Duodenal mucosa (tissue), 2 donors: ENCODE results near the gene TEX51.

Experiments
- H3K27ac ChIP-seq: one replicate; pipeline ENCODE4 v1.7.0; 2013; ENCODE audit warnings: low read depth, low read length
- H3K27me3 ChIP-seq, 2 donors: one replicate each; pipeline ENCODE4 v1.7.0; 2013; ENCODE audit warnings: low read length in 2 of 2, control low read depth in 1 of 2; ENCODE audit not compliant: insufficient read depth in 2 of 2, control insufficient read depth in 1 of 2
- H3K36me3 ChIP-seq, 2 donors: one replicate each; pipeline ENCODE4 v1.7.0; 2013; ENCODE audit warnings: low read length in 2 of 2, control low read depth in 1 of 2; ENCODE audit not compliant: insufficient read depth in 2 of 2, control insufficient read depth in 1 of 2
- H3K4me1 ChIP-seq, 2 donors: one replicate each; pipeline ENCODE4 v1.7.0; 2013; ENCODE audit warnings: low read length in 2 of 2, control low read depth in 1 of 2; ENCODE audit not compliant: insufficient read depth in 2 of 2, control insufficient read depth in 1 of 2
- H3K4me3 ChIP-seq, 2 donors: one replicate each; pipeline ENCODE4 v1.7.0; 2013; ENCODE audit warnings: low read length in 2 of 2, low read depth in 1 of 2
- H3K9ac ChIP-seq, 2 donors: one replicate each; pipeline ENCODE4 v1.7.0; 2013; ENCODE audit warnings: low read length in 2 of 2, low read depth in 1 of 2
- H3K9me3 ChIP-seq, 2 donors: one replicate each; pipeline ENCODE4 v1.7.0; 2013; ENCODE audit warnings: low read length in 2 of 2, control low read depth in 1 of 2; ENCODE audit not compliant: control insufficient read depth in 1 of 2

TEX51 gene

GRCh38 chr2:126877041-126877440 is 21.6 kb upstream of the TEX51 start:
- no peak overlapping the region for H3K27ac ChIP-seq
- H3K9ac ChIP-seq: no peak overlapping the region
- peaks cover 0 to 4% of the 10 kb centered on the region in 2 donors for H3K9me3 ChIP-seq
- H3K27me3 ChIP-seq: no peaks in the 10 kb centered on the region
- H3K4me3 ChIP-seq: no peak overlapping the region
- no peaks in the 10 kb centered on the region for H3K4me1 ChIP-seq
- no peaks in the 10 kb centered on the region for H3K36me3 ChIP-seq

GRCh38 chr2:126877861-126878565 is 20.7 kb upstream of the TEX51 start:
- Histone ChIP-seq H3K4me1 (no peaks in the 10 kb centered on the region), H3K27me3 (no peaks in the 10 kb centered on the region), H3K9me3 (peaks cover 0 to 4% of the 10 kb centered on the region in 2 donors)

DNA sequence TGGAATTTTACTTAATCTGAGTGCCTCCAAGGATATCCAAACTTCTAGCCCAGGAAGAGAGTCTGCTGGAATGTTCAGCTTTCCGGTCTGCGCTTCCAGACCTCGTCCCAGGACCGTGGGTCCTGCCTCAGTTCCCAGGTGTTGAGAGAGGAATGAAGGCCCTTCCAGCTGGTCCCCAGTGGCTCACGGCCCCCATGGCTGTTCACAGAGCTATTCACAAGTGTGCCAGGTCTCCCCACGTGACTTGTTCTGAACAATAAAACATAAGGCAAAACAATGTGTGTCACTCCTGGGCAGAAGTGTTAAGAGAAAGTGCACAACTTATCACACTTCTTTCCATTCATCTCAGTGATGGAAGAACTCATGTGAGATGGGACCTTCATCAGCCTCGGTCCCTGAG is 20.1 kb upstream of the TEX51 start:
- no peaks in the 10 kb centered on the region for H3K4me1 ChIP-seq
- no peak overlapping the region for H3K9ac ChIP-seq
- no peaks in the 10 kb centered on the region for H3K36me3 ChIP-seq
- no peak overlapping the region for H3K4me3 ChIP-seq
- no peaks in the 10 kb centered on the region for H3K27me3 ChIP-seq
- no peak overlapping the region for H3K27ac ChIP-seq
- peaks cover 0 to 4% of the 10 kb centered on the region in 2 donors for H3K9me3 ChIP-seq

More at GRCh38 chr2:126877861-126878565, 20.7 kb upstream of the TEX51 start:
- H3K27ac ChIP-seq: no peak overlapping the region
- no peak overlapping the region for H3K4me3 ChIP-seq
- H3K9ac ChIP-seq: no peak overlapping the region
- H3K36me3 ChIP-seq: no peaks in the 10 kb centered on the region

- Histone ChIP-seq H3K27ac (no peak overlapping the region), H3K9me3 (peaks cover 0 to 4% of the 10 kb centered on the region in 2 donors), H3K9ac (no peak overlapping the region), H3K4me1 (no peaks in the 10 kb centered on the region), H3K27me3 (no peaks in the 10 kb centered on the region), H3K36me3 (no peaks in the 10 kb centered on the region), H3K4me3 (no peak overlapping the region)
Observed at GRCh38 chr2:126879348-126880298, 19.1 kb upstream of the TEX51 start.

DNA sequence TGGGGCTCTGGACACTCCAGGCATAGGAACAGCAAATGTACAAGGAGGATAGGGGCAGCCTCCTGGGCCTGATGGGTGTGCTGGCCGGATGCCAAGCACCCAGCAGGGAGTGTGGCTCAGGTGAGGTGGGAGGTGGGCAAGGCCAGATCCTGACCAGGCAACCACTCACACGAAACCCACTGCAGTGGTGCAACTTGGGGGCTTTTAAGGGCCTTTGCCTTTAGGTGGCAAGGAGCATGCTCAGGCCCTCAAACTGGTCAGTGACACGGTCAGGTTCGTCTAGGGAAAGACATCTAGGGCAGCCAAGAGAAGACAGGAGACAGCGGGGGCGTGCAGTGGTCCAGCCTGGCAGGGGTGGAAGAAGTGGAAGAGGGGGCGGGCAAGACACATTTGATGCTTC is 18.4 kb upstream of the TEX51 start:
- no peak overlapping the region for H3K9ac ChIP-seq
- peaks cover 0 to 4% of the 10 kb centered on the region in 2 donors for H3K9me3 ChIP-seq
- no peaks in the 10 kb centered on the region for H3K36me3 ChIP-seq

DNA sequence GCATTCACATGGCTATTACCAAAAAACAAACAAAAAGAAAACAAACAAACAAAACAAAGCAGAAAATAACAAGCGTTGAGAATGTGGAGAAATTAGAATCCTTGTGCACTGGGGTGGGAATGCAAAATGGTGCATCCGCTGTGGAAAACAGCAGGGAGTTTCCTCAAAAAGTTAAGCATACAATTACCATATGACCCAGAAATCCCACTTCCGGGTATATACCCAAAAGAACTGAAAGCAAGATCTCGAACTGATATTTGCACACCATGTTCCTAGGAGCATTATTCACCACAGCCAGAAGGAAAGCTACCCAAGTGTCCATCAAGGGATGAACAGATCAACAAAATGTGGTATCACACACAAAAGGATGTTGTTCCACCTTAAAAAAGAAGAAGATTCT is 17.9 kb upstream of the TEX51 start:
- no peak overlapping the region for H3K27ac ChIP-seq
- H3K9ac ChIP-seq: no peak overlapping the region
- no peaks in the 10 kb centered on the region for H3K27me3 ChIP-seq
- H3K4me3 ChIP-seq: no peak overlapping the region
- H3K36me3 ChIP-seq: no peaks in the 10 kb centered on the region
- H3K4me1 ChIP-seq: no peaks in the 10 kb centered on the region
- no peaks in the 10 kb centered on the region for H3K9me3 ChIP-seq

More for the DNA sequence above, 18.4 kb upstream of the TEX51 start:
- Histone ChIP-seq H3K4me3 (no peak overlapping the region), H3K27ac (no peak overlapping the region), H3K4me1 (no peaks in the 10 kb centered on the region), H3K27me3 (no peaks in the 10 kb centered on the region)

DNA sequence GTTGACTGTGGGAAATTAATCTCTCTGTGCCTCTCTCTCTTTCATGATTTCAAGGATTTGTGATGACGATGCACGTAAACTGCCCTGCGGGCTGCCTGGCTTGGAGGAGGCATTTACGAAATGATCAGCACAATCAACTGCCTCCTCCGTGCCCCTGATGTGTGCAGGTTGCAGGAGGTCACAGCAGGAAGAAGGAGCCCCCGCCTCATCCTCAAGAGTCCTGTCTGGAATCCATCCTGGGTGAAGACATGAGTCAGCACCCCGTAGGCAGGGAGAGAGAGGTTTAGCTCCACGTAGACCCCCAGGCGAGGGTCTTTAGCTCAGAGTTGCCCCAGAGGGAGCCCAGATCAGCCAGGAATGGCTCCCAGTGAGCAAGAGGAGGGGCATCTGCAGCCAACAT is 17.1 kb upstream of the TEX51 start:
- Histone ChIP-seq H3K36me3 (no peaks in the 10 kb centered on the region), H3K4me1 (no peaks in the 10 kb centered on the region), H3K9ac (no peak overlapping the region), H3K27ac (no peak overlapping the region), H3K9me3 (no peaks in the 10 kb centered on the region), H3K27me3 (no peaks in the 10 kb centered on the region), H3K4me3 (no peak overlapping the region)

GRCh38 chr2:126882181-126882580 is 16.5 kb upstream of the TEX51 start:
- Histone ChIP-seq H3K27ac (no peak overlapping the region), H3K9ac (no peak overlapping the region)

DNA sequence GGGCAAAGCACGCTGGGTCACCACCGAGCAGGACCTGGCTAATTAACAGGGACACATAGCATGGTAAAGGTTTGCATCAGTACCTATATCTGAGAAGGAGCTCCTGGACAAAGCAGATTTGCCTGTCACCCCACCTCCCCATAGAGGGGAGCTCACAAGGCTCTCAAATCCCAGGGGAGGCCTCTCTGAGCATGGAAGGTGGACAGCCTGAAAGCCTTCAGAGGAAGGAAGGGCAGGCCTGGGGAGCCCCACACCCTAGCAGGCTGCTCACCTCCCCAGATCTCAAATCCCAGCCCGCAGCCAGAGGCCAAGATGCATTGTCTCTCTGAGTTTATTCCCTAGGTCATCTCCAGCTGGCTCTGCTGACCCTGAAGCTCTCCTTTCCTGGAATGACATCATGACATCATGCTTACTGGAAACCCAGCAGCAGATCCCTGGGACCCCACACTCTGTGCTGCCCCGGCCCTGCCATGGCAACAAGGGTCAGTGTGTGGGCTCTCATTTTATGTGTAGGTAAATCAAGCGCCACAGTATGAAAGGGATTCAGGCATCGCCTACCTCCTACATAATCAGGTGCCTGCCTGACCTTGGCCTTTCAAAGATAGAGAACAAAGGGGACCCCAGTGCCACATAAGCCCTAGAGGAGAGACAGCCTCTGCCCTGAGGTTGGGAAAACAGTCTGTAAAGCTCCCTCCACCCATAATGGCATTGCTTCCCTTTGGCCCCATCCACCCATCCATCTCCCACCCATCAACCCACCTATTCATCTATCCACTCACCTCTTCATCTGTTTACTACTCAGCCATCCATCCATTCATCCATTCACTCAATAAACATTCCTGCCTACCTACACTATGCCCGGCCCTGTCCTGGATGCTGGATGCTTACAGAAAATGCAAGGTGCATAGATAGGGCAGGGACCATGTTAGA is 15.7 kb upstream of the TEX51 start:
- no peak overlapping the region for H3K4me3 ChIP-seq

More at GRCh38 chr2:126882181-126882580, 16.5 kb upstream of the TEX51 start:
- no peaks in the 10 kb centered on the region for H3K4me1 ChIP-seq
- H3K36me3 ChIP-seq: no peaks in the 10 kb centered on the region
- no peak overlapping the region for H3K4me3 ChIP-seq
- no peaks in the 10 kb centered on the region for H3K9me3 ChIP-seq
- no peaks in the 10 kb centered on the region for H3K27me3 ChIP-seq

More for the DNA sequence above, 15.7 kb upstream of the TEX51 start:
- Histone ChIP-seq H3K27ac (no peak overlapping the region), H3K36me3 (no peaks in the 10 kb centered on the region), H3K27me3 (no peaks in the 10 kb centered on the region), H3K4me1 (no peaks in the 10 kb centered on the region), H3K9me3 (no peaks in the 10 kb centered on the region), H3K9ac (no peak overlapping the region)
